NCI-H345 treated with DMSO at 0.1 percent for 48 hours (cell line): ENCODE results near the gene DHX34.
"Not testable (repeated sequence)": the region's sequence is repeated elsewhere in the genome, so short reads cannot be mapped to it uniquely, and the experiment has no call there.

Source experiments
- DNase-seq: peaks from one replicate; lab custom pipeline; 2025; ENCODE audit not compliant: unreplicated experiment; lab: John Stamatoyannopoulos, UW

Gene DHX34

GRCh38 chr19:47330466-47330869 is 18.6 kb upstream of the DHX34 start:
- no peak for DNase-seq

GRCh38 chr19:47331490-47331889 is 17.6 kb upstream of the DHX34 start:
- DNase-seq: no peak

DNA sequence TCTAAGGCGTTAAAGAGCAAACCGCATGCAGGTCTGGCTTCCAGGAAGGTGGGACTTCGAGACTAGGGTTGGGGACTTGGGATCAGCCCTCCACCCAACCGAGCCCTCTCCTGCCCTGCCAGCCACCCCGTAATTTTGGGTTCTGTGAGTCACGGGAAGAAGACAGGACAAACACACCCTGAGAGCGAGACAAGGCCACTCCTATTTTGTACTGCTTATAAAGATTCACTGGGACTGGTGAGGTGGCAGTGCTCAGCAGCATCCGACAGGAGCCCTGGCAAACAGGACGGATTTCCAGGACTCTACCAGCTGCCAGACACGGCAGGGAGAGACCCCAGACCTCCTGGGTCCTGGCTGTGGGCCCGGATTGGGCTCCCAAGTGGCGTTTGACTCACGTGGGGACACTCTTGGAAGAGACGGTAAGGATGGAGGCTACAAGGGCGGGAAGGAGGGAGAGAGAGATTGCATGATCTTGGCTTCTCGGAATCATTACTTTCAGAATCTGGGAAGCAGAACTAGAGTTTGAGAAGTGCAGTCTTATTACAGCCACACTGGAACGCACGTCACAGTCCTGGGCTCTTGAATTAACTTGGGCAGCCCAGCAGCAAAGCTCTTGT is 17.1 kb upstream of the DHX34 start, which contains the start of gene C5AR2:
Gene C5AR2 (plus strand): TSS at position 245 of the 617 bp plus-strand sequence. CDS start 8,625 bp downstream, outside the sequence.
- no peak for DNase-seq

- not testable (repeated sequence) for DNase-seq
Measured at GRCh38 chr19:47336765-47337718, 12.1 kb upstream of the DHX34 start.

DNA sequence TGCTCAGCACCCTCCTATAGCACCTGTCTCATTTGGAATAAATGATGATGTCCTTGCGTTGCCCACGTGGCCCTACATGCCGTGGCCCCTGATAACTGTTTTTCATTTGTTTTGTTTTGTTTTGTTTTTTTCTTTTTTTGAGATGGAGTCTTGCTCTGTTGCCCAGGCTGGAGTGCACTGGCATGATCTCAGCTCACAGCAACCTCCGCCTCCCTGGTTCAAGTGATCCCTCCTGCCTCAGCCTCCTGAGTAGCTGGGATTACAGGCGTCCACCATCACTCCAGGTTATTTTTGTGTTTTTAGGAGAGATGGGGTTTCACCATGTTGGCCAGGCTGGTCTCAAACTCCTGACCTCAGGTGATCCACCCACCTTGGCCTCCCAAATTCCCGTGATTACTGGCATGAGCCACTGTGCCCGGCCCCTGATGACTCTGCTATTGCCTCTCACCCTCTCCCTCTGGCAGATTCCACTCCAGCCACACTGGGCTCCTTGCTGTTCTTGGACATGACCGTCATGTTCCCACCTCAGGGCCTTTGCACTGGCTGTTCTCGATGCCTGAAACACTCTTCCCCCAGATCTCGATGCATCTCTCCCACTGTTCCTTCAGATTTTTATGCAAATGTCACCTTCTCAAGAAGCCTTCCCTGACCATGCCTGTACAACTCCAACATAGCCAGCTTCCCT is 9.8 kb upstream of the DHX34 start:
- no peak for DNase-seq

DNA sequence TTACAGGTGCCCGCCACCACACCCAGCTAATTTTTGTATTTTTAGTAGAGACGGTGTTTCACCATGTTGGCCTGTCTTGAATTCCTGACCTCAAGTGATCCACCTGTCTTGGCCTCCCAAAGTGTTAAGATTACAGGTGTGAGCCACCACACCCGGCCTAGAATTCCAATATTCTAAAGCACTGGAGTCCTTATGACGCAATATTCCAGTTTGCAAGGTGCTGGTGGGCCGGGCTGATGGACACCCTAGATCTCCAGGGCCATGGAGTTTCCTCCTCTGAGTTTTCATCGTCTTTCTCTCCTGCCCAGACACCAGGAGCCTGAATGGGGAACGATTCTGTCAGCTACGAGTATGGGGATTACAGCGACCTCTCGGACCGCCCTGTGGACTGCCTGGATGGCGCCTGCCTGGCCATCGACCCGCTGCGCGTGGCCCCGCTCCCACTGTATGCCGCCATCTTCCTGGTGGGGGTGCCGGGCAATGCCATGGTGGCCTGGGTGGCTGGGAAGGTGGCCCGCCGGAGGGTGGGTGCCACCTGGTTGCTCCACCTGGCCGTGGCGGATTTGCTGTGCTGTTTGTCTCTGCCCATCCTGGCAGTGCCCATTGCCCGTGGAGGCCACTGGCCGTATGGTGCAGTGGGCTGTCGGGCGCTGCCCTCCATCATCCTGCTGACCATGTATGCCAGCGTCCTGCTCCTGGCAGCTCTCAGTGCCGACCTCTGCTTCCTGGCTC is 8.5 kb upstream of the DHX34 start:
- no peak for DNase-seq

DNA sequence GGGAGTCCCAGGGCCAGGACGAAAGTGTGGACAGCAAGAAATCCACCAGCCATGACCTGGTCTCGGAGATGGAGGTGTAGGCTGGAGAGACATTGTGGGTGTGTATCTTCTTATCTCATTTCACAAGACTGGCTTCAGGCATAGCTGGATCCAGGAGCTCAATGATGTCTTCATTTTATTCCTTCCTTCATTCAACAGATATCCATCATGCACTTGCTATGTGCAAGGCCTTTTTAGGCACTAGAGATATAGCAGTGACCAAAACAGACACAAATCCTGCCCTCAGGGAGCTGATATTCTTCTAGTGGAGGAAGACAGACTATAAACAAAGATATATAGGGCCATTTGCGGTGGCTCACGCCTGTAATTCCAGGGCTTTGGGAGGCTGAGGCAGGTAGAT is 7.4 kb upstream of the DHX34 start:
- DNase-seq: no peak

- DNase-seq: no peak
Measured at GRCh38 chr19:47343194-47343802, 5.8 kb upstream of the DHX34 start.

- no peak for DNase-seq
Measured at GRCh38 chr19:47344425-47344824, 4.7 kb upstream of the DHX34 start.

GRCh38 chr19:47346024-47346423 is 3.1 kb upstream of the DHX34 start:
- DNase-seq: not testable (repeated sequence)

DNA sequence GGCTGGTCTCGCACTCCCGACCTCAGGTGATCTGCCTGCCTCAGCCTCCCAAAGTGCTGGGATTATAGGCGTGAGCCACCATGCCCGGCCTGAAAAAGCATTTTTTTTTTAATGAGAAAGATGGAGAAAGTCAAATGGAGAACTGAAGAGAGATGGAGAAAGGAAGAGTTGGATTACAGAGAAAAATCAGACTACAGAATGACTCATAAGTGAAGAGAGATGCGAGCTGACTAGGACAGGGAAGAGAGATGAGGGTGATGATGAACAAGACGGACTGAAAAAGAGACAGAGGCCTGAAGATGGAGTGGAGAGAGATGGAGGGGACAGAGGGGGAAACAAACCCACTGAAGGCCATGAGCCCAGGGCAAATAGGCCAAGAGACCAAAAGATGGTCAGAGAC is 1.5 kb downstream of the DHX34 start:
- no peak for DNase-seq

DNA sequence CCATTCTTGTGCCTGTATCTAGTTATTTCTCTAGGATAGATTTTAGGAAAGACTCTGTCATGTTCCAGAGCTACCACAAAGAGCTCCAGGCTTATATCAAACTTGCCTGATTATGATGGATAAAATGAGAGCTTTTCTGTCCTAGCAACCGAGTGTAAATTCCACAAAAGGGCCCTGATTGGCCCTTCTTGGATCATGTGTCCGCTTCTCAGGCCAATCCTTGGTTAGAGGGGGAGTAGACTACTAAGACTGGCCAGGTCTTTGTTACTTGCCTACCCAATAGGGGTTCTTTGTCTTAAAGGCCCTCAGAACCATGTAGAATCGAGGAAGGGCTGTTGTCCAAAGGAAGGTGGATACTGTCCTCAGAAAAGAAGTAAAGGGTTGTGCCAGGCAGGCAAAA is 2.4 kb downstream of the DHX34 start:
- no peak for DNase-seq

DNA sequence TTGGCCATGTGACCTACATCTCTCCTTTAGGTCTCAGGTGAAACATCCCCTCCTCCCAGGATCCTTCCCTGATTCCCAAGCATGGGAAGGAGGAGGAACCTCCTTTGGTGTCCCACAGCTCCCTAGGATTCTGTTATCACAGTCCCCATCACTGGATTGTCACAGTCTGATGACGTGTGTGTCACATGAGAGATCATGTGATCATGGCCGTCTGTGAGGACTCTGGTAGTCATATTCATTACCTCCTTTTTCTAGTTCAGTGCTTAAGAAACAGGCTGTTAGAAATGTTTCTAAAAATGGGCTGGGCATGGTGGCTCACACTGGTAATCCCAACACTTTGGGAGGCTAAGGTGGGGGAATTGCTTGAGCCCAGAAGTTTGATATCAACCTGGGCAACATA is 3.0 kb downstream of the DHX34 start:
- DNase-seq: no peak

DNA sequence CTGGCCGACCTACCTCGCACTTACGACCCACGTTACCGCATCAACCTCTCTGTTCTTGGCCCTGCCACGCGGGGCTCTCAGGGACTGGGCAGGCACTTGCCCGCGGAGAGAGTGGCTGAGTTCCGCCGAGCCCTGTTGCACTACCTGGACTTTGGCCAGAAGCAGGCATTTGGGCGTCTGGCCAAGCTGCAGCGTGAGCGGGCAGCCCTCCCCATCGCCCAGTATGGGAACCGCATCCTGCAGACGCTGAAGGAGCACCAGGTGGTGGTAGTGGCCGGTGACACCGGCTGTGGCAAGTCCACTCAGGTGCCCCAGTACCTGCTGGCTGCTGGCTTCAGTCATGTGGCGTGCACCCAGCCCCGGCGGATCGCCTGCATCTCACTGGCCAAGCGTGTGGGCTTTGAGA is 4.2 kb downstream of the DHX34 start:
- DNase-seq: no peak

DNA sequence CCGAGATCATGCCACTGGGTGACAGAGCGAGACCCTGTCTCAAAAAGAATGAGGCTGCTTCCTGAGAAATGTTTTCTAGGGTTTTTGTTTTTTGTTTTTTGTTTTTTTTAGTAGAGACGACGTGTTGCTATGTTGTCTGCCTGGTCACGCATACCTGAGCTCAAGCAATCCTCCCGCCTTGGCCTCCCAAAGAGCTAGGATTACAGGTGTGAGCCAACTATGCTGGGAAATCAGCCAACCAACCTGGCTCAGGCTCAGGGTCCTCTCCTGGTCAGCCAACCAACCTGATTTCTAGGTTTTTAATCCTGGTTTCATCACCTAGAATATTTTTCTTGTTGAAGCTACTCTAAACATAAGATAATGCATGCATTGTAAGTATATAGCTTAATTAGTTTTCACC is 7.8 kb downstream of the DHX34 start:
- DNase-seq: no peak

DNA sequence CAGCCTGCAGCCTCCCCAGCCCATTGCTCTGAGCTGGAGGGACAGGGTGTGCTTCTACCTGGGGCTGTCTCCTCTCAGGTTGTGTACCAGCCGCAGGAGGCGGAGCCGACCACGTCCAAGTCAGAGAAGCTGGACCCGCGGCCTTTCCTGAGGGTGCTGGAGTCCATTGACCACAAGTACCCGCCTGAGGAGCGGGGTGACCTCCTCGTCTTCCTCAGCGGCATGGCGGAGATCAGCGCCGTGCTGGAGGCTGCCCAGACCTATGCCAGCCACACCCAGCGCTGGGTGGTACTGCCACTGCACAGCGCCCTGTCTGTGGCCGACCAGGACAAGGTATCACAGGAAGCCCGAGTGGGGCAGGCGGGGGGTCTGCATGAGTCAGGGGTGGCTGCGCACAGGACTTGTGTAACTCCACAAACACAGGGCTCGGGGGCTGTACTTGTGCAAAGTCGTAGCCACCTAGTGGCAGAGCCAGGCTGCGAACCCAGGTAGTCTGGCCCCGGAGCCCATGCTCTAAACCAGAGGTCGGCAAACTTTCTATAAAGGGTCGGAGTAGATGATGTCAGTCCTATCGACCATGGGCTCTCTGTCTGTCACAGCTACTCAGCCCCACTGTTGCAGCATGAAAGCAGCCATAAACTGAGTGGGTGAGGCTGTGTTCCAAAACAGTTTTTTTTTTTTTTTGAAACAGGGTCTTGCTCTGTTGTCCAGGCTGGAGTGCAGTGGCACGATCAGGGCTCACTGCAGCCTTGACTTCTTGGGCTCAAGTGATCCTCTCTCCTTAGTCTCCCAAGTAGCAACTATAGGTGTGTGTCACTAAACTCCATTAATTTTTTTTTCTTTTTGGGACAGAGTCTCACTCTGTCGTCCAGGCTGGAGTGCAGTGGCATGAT is 8.9 kb downstream of the DHX34 start:
- DNase-seq: no peak

GRCh38 chr19:47358936-47359335 is 9.8 kb downstream of the DHX34 start:
- DNase-seq: no peak

- no peak for DNase-seq
Measured at GRCh38 chr19:47362321-47362720, 13.2 kb downstream of the DHX34 start.

GRCh38 chr19:47363758-47364531 is 14.8 kb downstream of the DHX34 start:
- no peak for DNase-seq
